Activated T-cell treated with anti-CD3 and anti-CD28 coated beads for 1 hour (primary cell): ENCODE measurements around the gene KIAA0753.

Experiments used
- DNase-seq: peaks from one replicate; pipeline ENCODE4 v3.0.0-alpha.2; 2020; ENCODE audit warnings: low read depth

The KIAA0753 gene

DNA sequence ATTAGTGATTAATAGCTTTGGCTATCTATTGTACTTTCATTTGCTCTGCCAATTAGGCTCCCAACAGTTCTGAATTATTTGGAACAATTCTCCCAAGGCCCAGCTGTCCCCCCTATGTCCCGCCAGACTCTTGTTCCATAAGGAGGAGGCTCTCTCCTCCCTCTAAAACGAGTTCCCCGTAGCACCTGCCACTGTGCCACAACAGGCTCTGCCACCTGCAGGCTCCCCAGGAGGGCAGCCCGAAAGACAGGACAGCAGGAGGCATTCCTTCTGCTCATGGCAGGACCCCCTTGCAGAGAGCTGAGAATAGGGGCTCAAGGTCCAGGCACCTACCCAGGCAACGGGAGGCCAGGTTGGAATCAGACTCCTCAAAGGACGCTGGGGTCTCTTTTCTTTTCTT is 93.2 kb downstream of the KIAA0753 start:
- DNase-seq: no peak

DNA sequence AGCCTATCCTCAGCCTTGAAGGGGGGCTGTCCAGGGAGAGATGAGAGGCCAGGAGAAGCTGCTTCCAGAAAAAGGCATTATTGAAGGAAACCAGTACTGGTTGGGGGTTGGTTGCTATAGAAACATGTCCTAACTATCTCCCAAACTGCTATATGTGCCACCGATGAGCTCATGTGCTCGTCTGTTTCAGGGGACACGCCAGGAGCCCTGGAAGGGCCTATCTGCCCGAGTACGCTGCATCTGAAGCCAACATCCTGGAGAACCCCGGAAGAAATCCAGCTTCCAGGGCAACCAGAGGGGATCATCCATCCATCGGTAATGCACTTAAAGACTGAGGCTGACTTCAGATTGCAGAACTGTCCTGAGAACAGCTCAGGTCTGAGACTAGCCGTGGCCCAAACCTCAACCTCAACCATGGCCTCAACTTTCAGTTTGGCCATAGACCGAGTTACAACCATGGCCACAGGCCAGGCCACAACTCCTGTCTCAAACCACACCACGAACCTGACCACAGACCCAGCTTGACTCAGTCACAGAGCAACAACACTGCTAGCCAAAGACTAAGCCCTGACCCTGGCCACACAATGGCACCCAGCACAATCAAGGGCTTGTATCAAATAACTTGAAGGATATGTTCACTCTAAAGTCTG is 94.3 kb downstream of the KIAA0753 start:
- no peak for DNase-seq

DNA sequence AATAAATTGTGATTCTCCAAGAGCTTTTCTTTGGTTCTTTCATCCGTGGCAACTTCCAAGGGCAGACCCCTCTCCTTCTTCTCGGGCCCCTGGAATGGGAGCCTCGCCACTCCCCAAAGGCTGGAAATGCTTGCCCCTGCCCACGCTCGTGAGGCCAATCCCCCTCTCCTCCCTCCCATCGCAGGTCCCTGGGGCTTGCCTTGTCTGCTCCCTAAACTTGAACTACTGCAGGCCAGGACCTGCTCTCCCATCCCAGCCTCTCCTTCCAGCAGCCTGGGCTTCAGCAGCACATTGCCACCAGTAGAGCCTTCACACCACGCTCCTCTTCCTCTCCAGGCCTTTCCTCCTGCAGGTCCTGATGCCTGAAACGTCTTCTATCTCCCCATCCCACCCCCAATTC is 95.2 kb downstream of the KIAA0753 start:
- DNase-seq: no peak

DNA sequence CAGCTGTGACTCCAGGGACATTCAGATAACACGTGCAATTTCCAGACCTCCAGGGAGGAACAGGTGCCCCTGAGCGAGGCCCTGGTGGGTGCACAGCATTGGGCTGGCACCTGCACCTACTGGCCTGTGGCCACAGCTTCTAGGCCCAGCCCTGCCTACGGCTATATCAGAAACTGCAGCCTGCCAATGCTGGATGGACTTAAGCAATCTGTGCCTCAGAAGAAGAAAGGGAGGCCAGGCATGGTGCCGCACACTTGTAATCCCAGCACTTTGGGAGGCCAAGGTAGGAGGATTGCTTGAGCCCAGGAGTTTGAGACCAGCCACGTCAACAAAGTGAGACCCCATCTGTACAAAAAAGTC is 96.5 kb downstream of the KIAA0753 start:
- no peak for DNase-seq

DNA sequence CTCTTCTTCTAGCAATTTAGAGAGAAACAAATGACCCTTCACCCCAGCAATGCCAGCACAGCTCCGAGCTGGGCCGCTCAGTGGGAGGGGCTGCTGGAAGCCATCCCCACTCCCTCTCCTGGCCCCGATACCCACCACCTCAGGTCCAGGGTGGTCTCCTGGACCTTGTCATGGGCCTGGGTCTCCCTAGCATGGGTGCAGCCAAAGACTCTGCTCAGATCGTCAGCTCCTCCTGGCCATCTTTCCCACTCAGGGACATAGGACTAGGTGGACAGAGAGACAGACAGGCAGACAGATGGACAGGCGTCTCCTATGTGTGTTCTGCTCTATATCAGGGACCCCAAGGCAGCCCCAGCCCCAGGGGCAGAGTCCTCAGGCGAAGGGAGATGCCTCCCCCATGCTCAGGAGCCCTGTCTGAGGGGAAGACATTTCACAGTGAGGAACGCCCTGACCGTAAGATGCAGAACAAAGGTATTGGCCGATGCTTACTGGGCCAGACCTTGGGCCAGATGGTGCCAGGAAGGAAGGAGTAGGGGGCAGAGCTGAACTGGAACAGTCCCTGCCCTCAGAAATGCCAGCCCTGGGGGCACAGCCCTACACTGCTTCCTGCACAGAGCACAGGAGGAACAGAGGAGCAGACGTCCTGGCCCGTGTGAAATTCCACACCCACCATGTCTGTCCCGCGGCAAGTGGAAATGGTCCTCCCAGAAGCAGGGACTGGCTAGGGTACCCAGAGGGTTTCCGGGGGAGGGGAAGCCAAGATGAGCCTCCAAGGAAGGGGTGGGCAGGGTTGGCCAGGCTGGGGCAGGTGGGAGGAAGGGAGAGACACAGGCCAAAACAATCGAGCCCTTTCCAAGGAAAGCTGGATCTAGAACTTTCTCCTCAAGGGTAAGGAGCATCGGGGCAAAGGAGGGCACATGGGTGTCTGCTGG is 97.2 kb downstream of the KIAA0753 start:
- DNase-seq: no peak

DNA sequence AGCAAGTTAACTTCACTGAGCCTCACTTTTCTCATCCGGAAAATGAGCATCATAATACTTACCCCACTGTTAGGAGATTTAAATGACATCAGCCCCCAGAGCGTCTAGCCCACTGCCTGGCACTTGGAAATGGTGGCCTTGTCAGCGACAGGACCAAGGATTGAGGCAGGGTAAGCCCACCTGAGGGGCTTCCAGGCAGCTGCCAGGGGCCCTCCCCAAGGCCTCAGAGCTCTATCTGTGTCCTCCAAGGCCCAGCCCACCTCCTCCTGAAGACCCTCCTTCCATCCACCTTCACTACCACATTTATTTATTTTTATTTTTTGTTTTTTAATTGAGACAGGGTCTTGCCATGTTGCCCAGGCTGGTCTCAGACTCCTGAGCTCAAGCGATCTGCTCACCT is 97.9 kb downstream of the KIAA0753 start:
- no peak for DNase-seq

DNA sequence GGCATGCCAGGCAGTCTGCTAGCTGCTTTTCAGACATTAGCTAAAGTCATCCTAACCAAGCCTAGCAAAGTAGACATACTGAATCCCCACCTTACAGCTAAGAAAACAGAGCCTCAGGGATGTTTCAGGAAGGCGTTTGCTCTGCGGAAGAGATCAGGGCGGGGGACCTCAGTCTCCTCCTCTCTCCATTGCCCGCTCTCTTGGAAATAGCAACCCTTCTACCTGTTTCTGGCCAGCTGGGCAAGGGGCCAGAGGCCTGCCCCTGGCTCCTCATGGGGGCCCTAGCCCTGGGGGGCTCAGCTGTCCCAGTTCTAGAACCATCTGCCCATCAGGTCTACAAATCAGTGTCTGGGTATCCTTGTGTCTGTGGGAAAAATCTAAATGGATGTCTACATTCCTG is 98.6 kb downstream of the KIAA0753 start:
- DNase-seq: no peak

DNA sequence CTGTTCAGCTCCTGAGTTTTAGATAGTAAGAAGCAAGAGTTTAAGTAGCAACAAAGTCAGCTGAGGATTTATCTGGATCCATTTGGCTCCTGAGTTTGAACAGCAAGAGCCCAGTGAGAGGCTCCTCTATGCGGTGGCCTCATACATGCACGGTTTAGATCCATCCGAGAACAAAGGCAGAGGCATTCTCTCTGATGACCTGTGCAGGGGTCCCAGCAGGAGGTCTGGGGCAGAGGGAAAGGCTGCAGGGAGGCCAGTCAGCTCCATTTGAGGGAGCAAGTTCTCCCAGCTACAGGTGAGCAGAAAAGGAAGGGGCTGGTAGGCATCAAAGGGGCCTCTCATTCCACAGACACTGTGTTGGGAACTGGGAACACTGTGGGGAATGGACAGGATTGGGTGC is 100.6 kb downstream of the KIAA0753 start:
- no peak for DNase-seq

DNA sequence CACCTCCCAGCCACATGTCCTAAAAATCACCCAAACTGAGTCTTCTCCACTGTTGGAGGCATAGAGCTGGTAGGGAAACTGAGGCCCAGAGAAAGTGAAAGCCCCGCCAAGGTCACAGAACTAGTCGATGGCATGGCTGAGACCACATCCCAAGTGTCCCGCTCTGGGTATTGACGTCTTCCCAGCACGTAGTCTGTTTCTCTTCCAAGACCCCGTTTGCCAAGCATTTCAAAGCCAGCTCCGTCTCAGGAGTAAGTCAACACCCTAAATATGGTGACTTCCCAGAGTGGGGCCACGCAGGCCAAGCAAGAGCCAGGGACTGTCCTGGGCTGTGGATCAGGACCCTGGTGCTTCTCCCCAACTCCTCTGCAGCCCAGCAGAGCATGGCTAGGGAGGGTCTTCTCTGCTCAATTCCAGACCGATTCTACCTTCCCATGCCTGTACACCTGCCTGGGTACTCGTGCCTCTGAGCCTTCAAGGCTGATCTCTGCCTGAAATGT is 103.9 kb downstream of the KIAA0753 start:
- no peak for DNase-seq

DNA sequence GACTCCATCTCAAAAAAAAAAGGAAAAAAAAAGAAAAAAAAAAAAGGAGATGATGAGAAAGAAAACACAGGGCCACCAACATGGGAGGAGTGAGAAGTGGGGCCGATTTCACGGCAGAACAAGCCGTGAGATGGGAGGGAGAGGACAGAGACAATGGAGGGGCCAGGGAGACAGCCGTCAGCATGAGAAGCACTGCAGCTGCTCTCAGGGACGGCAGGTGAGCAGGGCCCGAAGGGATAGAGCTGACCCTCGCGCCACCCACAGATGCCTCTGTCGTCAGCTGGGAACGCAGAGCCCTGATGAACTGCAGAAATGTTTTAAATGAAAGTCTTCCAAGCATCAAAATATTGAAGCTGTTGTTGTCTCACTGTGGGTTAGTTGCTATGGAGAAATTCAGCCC is 104.5 kb downstream of the KIAA0753 start:
- DNase-seq: no peak

DNA sequence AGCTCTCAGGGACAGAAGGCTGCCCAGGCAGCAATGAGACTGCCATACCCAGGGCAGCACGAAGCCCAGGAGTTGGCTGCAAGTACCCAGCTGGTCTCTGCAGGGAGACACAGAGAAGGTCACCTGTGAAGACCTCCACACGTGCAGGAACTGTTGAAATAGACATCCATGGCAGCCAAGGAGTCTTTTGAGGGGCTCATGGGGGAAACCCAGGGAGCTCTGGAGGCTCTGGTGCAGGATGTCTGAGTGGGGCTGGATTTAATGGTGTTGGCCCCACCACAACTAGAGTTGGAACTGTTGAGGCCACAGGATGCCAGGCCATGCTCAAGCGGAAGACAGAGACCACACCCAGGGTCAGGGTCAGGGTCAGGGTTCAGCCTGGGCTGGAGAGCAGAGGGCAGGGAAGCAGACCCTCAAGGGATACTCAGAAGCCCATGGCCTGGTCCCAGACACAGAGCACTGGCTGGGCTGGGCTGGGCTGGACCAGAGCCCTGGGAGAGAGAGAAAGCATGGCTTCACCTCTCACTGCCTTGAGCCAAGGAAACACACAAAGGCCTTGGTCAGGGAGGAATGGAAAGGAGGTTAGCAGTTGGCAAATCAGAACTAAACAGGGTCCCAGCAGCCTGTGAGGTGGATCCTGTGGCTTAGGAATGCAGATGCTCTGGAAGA is 105.5 kb downstream of the KIAA0753 start:
- DNase-seq: no peak

DNA sequence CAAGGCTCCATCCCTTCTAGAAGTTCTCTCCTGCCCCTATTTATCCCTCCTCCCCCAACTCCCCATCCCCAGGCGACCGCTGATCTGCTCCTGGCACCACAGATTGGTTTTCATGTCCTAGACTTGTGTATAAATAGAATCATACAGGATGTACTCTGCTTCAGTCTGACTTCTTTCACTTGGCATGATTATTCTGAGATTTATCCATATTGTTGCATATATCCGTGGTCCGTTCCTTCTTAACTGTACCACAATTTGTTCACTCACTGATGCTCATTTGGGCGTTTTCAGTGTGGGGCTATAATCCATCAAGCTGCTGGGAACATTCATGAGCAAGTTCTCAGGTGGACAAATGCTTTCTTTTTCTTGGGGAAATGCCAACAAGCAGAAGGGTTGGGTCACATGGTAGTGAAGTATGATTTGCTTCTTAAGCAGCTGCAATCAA is 108.0 kb downstream of the KIAA0753 start:
- DNase-seq: no peak

DNA sequence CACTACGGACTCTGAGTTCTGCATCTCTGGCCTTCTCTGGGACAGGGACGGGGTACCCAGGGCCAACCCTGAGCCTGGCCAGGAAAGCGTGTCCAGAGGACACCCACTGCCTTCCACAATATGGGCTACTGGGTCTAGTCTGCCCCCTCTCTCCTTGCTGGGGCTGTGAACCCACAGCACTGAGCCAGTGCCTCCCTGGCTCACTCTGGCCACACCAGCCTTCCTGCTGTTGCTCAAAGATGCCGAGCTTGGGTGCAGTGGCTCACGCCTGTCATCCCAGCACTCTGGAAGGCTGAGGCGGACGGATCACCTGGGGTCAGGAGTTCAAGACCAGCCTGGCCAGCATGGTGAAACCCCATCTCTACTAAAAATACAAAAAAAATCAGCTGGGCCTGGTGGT is 108.9 kb downstream of the KIAA0753 start:
- no peak for DNase-seq

DNA sequence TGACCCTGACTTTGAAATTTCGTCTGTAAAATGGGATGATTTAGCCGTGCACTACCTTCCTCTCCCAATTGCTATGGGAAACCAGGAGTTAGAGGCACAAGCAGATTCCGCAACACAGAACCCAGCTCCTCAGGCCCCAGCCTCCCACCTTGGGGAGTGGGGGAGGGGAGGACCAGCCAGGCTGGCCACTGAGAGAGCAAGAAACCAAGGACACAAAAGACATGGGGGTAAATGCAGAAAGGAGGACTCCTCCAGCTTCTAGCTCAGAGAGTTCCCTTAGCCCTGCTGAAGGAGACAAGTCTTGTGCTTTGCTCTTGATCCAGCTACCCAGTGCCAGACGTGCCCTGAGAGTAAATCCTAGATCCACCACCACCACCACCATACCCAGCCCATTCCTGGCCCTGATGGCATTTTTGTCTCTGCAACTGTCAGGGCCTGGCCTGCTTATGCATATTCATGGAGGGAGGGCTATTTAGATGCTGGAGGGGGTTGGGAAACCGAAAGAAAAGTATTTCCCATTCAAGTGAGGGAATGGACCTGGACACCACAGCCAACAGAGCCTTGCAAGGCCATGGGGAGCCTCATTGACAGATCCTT is 110.1 kb downstream of the KIAA0753 start:
- DNase-seq: no peak

DNA sequence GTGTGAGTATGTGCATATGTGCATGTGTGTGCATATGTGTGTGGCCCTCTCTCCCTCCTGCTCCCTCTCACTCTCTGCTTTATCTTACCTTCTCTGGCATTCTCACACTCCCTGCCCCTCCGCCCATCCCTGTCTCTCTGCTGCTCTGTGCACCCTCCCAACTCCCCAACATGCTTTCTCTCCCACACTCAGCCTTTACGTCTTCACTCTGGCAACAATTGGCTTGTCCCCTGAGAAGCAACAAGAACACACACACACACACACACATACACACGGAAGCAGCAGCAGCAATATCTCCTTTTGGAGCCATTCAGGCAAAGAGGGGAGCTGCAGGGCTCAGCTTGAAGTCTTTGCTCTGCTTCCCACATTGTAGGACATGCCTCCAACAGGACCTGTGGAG is 112.0 kb downstream of the KIAA0753 start:
- no peak for DNase-seq
